Neural cell (in vitro differentiated cells): Measurements from ENCODE around the gene UBR7. TPM values are rescaled to one million over a fixed set of nuclear protein-coding genes. Genes with fewer than 3 reads are reported as not detected.
"Not testable (repeated sequence)": the region's sequence is repeated elsewhere in the genome, so short reads cannot be mapped to it uniquely, and the experiment has no call there.

Experiments used
- H2AFZ ChIP-seq: fragments of 200-600, 300-800 bp; sonication (generic), shearing (Covaris generic); 2 replicates; pipeline ENCODE4 v1.6.0; 2014; ENCODE audit warnings: low read depth, mild to moderate bottlenecking, antibody characterized with exemption, low read length, moderate library complexity
- H3F3A ChIP-seq: fragments of 200-600 bp; shearing (Covaris generic); 2 replicates; pipeline ENCODE4 v1.6.1; 2016; ENCODE audit warnings: mild to moderate bottlenecking, moderate library complexity, mixed read lengths, antibody characterized with exemption, low read length; ENCODE audit not compliant: insufficient read depth, poor library complexity, severe bottlenecking
- H3K27ac ChIP-seq: fragments of 200-600, 300-800 bp; sonication (generic), shearing (Covaris generic); 2 replicates; pipeline ENCODE4 v1.5.1; 2014; ENCODE audit warnings: mild to moderate bottlenecking, low read length, moderate library complexity
- H3K27me3 ChIP-seq: fragments of 300-800, 200-600 bp; sonication (generic), shearing (Covaris generic); 2 replicates; pipeline ENCODE4 v1.6.0; 2014; ENCODE audit warnings: mild to moderate bottlenecking, low read depth, low read length, moderate library complexity; ENCODE audit not compliant: insufficient read depth
- H3K36me3 ChIP-seq: fragments of 300-800, 200-600 bp; sonication (generic), shearing (Covaris generic); 2 replicates; pipeline ENCODE4 v1.5.1; 2014; ENCODE audit warnings: mild to moderate bottlenecking, antibody characterized with exemption, low read length, moderate library complexity; ENCODE audit not compliant: insufficient read depth
- H3K4me2 ChIP-seq: fragments of 300-800, 200-600 bp; sonication (generic), shearing (Covaris generic); 2 replicates; pipeline ENCODE4 v1.6.0; 2014; ENCODE audit warnings: mild to moderate bottlenecking, low read length
- H3K4me3 ChIP-seq: fragments of 300-800, 200-600 bp; sonication (generic), shearing (Covaris generic); 2 replicates; pipeline ENCODE4 v1.5.1; 2014; ENCODE audit warnings: mild to moderate bottlenecking, low read length, moderate library complexity
- H3K79me2 ChIP-seq: fragments of 200-600 bp; shearing (Covaris generic); replicated peaks from 2 replicates; pipeline ENCODE4 v1.6.0; 2014; ENCODE audit warnings: mild to moderate bottlenecking, low read length, moderate library complexity; ENCODE audit not compliant: insufficient read depth
- H3K9ac ChIP-seq: fragments of 300-800, 200-600 bp; sonication (generic), shearing (Covaris generic); 2 replicates; pipeline ENCODE4 v1.6.1; 2016; ENCODE audit warnings: mild to moderate bottlenecking, low read length, mixed read lengths
- H3K9me2 ChIP-seq: fragments of 200-600 bp; shearing (Covaris generic); 2 replicates; pipeline ENCODE4 v1.6.1; 2016; ENCODE audit warnings: mild to moderate bottlenecking, low read length, mixed read lengths; ENCODE audit not compliant: insufficient read depth
- H3K9me3 ChIP-seq: fragments of 200-600, 300-800 bp; sonication (generic), shearing (Covaris generic); 2 replicates; pipeline ENCODE4 v1.6.1; 2016; ENCODE audit warnings: mild to moderate bottlenecking, mixed run types, low read length, moderate library complexity, mixed read lengths
- H4K20me1 ChIP-seq: fragments of 200-600 bp; shearing (Covaris generic); 2 replicates; pipeline ENCODE4 v1.6.1; 2016; ENCODE audit warnings: mild to moderate bottlenecking, mixed run types; ENCODE audit not compliant: insufficient read depth
- EZH2 ChIP-seq: fragments of 200-600, 300-800 bp; shearing (Covaris generic), sonication (generic); IDR thresholded peaks from 2 replicates; pipeline ENCODE4 v1.6.1; 2014; ENCODE audit warnings: antibody characterized with exemption, low read length, borderline replicate concordance, mild to moderate bottlenecking; ENCODE audit not compliant: insufficient read depth, poor library complexity, severe bottlenecking
- polyA plus RNA-seq: library from polyadenylated mRNA; depleted of rRNA; stranded (reverse); fragments of >200 nt; gene quantifications from 2 replicates; pipeline ENCODE4 v1.2.3, GENCODE V29; 2014

The UBR7 gene
- polyA plus RNA-seq, 1 donor from 2014 or later = 34.8 TPM

DNA sequence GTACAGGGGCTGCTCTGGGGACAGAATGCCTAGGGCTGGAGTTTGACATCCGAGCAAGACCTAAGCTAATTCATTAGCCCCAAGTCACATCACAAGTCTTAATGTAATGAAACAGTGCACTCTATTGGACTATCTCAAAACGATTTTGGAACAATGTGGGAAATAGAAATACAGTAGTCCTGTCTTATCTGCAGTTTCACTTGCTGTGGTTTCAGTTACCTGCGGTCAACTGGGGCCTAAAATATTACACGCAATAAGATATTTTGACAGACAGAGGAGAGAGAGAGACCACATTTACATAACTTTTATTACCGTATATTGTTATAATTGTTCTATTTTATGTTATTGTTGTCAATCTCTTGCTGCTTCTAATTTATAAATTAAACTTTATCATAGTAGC, 43.5 kb upstream of the UBR7 start:
- Histone ChIP-seq H3K9ac (no peak overlapping the region), H2AFZ (no peak overlapping the region), H3K4me2 (no peak overlapping the region), H3K79me2 (no peaks in the 10 kb centered on the region), H3K9me2 (no peaks in the 10 kb centered on the region), H3K27ac (no peak overlapping the region), H3K27me3 (no peaks in the 10 kb centered on the region), H3K9me3 (no peaks in the 10 kb centered on the region), H4K20me1 (no peaks in the 10 kb centered on the region), H3K36me3 (no peaks in the 10 kb centered on the region), H3K4me3 (no peak overlapping the region), H3F3A (no peaks in the 10 kb centered on the region)
- no peak for TF ChIP-seq EZH2

DNA sequence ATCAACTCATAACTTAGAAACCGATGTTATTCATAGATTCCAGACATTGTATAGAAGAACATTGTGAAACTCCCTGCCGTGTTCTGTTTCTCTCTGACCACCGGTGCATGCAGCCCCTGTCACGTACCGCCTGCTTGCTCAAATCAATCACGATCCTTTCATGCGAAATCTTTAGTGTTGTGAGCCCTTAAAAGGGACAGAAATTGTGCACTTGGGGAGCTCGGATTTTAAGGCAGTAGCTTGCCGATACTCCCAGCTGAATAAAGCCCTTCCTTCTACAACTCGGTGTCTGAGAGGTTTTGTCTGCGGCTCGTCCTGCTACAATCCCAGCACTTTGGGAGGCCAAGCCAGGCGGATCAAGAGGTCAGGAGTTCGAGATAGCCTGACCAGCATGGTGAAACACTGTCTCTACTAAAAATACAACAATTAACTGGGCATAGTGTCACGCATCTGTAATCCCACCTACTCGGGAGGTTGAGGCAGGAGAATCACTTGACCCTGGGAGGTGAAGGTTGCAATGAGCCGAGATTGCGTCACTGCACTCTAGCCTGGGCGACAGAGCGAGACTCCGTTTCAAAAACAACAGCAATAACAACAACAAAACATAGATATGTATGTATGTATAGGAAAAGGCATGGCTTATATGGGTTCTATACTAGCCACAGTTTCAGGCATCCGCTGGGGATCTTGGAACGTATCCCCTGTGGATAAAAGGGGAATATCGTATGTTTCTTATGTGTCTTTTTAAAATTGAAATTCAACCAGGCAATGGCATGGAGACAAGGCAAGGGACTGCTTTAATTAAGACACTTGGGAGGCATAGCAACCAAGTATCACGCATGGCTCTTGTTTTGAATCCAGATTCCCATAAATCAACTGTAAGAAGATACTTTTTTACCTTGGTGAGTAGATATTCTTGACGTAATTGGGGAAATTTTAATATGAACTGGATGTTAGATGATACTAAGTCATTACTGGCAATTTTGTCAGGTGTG, 41.5 kb upstream of the UBR7 start:
- not testable (repeated sequence) for H3K27ac ChIP-seq, H3K9ac ChIP-seq, H3K4me3 ChIP-seq

DNA sequence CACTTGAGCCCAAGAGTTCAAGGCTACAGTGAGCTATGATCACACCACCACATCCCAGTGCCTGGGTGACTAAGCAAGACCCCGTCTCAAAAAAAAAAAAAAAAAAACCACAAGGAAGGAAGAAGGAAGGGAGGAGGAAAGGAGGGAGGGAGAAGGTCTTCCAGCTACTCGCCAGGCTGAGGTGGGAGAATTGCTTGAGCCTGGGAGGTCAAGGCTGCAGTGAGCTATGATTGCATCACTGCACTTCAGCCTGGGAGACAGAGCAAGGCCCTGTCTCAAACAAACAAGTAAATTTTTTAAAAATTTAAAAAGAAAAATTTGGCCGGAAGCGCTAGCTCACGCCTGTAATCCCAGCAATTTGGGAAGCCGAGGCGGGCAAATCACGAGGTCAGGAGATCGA, 38.4 kb upstream of the UBR7 start:
- H3F3A ChIP-seq, H3K4me2 ChIP-seq, H3K4me3 ChIP-seq, H3K27ac ChIP-seq, H3K9me2 ChIP-seq, H4K20me1 ChIP-seq, H3K27me3 ChIP-seq, H3K79me2 ChIP-seq, H3K9me3 ChIP-seq, H3K9ac ChIP-seq, H3K36me3 ChIP-seq, H2AFZ ChIP-seq: not testable (repeated sequence)

More for the DNA sequence above, 41.5 kb upstream of the UBR7 start:
- H3K27me3 ChIP-seq, H3K4me2 ChIP-seq, H3K9me2 ChIP-seq, H4K20me1 ChIP-seq, H3K36me3 ChIP-seq, H2AFZ ChIP-seq, H3K79me2 ChIP-seq, H3F3A ChIP-seq, H3K9me3 ChIP-seq: not testable (repeated sequence)

DNA sequence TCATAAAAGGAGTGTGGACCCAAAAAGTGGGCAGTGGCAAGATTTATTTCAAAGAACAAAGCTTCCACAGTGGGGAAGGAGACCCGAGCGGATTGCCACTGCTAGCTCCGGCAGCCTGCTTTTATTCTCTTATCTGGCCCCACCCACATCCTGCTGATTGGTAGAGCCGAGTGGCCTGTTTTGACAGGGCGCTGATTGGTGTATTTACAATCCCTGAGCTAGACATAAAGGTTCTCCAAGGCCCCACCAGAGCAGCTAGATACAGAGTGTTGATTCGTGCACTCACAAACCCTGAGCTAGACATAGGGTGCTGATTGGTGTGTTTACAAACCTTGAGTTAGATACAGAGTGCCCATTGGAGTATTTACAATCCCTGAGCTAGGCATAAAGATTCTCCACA, 37.4 kb upstream of the UBR7 start:
- H3K27me3 ChIP-seq, H4K20me1 ChIP-seq, H3K9me3 ChIP-seq, H3K9me2 ChIP-seq, H3K9ac ChIP-seq, H3K36me3 ChIP-seq, H3K4me3 ChIP-seq, H3F3A ChIP-seq, H3K4me2 ChIP-seq, H3K79me2 ChIP-seq, H2AFZ ChIP-seq, H3K27ac ChIP-seq: not testable (repeated sequence)

DNA sequence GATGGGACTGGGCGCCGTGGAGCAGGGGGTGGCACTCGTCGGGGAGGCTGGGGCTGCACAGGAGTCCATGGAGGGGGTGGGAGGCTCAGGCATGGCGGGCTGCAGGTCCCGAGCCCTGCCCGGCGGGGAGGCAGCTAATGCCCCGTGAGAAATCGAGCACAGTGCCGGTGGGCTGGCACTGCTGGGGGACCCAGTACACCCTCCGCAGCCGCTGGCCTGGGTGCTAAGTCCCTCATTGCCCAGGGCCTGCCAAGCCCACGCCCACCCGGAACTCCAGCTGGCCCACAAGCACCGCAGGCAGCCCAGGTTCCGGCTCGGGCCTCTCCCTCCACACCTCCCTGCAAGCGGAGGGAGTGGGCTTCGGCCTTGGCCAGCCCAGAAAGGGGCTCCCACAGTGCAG, 36.9 kb upstream of the UBR7 start:
- not testable (repeated sequence) for H3K27me3 ChIP-seq, H3K9ac ChIP-seq, H3K27ac ChIP-seq, H3F3A ChIP-seq, H4K20me1 ChIP-seq, H3K9me3 ChIP-seq, H3K4me2 ChIP-seq, H2AFZ ChIP-seq, H3K36me3 ChIP-seq, H3K9me2 ChIP-seq, H3K79me2 ChIP-seq, H3K4me3 ChIP-seq
